Measurements from ENCODE around the gene STARD8. TPM values are rescaled to one million over a fixed set of nuclear protein-coding genes. Genes with fewer than 3 reads are reported as not detected.

The STARD8 gene
- polyA plus RNA-seq, 1 donor = 23.5 TPM

GRCh38 chrX:68691921-68692320 lies 44.5 kb downstream of the STARD8 start:
- no peak for DNase-seq (ENCODE audit: low read depth)

- DNase-seq (ENCODE audit: low read depth) = no peak
These were observed 45.2 kb downstream of the STARD8 start for GRCh38 chrX:68692651-68693050.

- no peak for DNase-seq (ENCODE audit: low read depth)
These were observed 46.3 kb downstream of the STARD8 start for GRCh38 chrX:68693481-68694434.

GRCh38 chrX:68694435-68695205 lies 47.2 kb downstream of the STARD8 start:
- no peak for DNase-seq (ENCODE audit: low read depth)

GRCh38 chrX:68695206-68695845 lies 47.9 kb downstream of the STARD8 start:
- DNase-seq (ENCODE audit: low read depth) = no peak

- no peak for DNase-seq (ENCODE audit: low read depth)
These were observed 49.0 kb downstream of the STARD8 start for GRCh38 chrX:68696267-68696990.

- DNase-seq (ENCODE audit: low read depth) = no peak
These were observed 49.6 kb downstream of the STARD8 start for GRCh38 chrX:68697036-68697435.

- no peak for DNase-seq (ENCODE audit: low read depth)
These were observed 50.1 kb downstream of the STARD8 start for GRCh38 chrX:68697465-68698125.

GRCh38 chrX:68698942-68699341 lies 51.5 kb downstream of the STARD8 start:
- no peak for DNase-seq (ENCODE audit: low read depth)

- no peak for DNase-seq (ENCODE audit: low read depth)
These were observed 52.7 kb downstream of the STARD8 start for GRCh38 chrX:68699960-68700746.

GRCh38 chrX:68703369-68703768 lies 55.9 kb downstream of the STARD8 start:
- no peak for DNase-seq (ENCODE audit: low read depth)

- no peak for DNase-seq (ENCODE audit: low read depth)
These were observed 56.4 kb downstream of the STARD8 start for GRCh38 chrX:68703846-68704245.

GRCh38 chrX:68705986-68706385 lies 58.5 kb downstream of the STARD8 start:
- no peak for DNase-seq (ENCODE audit: low read depth)

- no peak for DNase-seq (ENCODE audit: low read depth)
These were observed 61.2 kb downstream of the STARD8 start for GRCh38 chrX:68708503-68709290.

GRCh38 chrX:68710870-68711576 lies 63.6 kb downstream of the STARD8 start:
- no peak for DNase-seq (ENCODE audit: low read depth)

GRCh38 chrX:68711845-68712244 lies 64.4 kb downstream of the STARD8 start:
- DNase-seq (ENCODE audit: low read depth) = no peak

- no peak for DNase-seq (ENCODE audit: low read depth)
These were observed 67.4 kb downstream of the STARD8 start for GRCh38 chrX:68714856-68715255.

GRCh38 chrX:68717196-68717595 lies 69.7 kb downstream of the STARD8 start:
- DNase-seq (ENCODE audit: low read depth) = no peak

All from forelimb muscle (tissue), 1 donor.